Effector memory CD4-positive, alpha-beta T cell (primary cell): ENCODE data around the gene GTPBP2.

Experiments
- DNase-seq, 3 donors: peaks; one replicate each; pipeline ENCODE4 v3.0.0-alpha.2; 2020
- H3K27ac ChIP-seq: 2 replicates; pipeline ENCODE4 v1.7.0; 2013; ENCODE audit warnings: mild to moderate bottlenecking, low read length, moderate library complexity; ENCODE audit not compliant: insufficient read depth, poor library complexity, severe bottlenecking
- H3K27me3 ChIP-seq: replicated peaks from 2 replicates; pipeline ENCODE4 v1.7.0; 2013; ENCODE audit warnings: mild to moderate bottlenecking, low read length; ENCODE audit not compliant: insufficient read depth, control insufficient read depth, poor library complexity, severe bottlenecking
- H3K36me3 ChIP-seq: 2 replicates; pipeline ENCODE4 v1.7.0; 2013; ENCODE audit warnings: mild to moderate bottlenecking, low read length, moderate library complexity; ENCODE audit not compliant: control insufficient read depth, insufficient read depth
- H3K4me1 ChIP-seq: 2 replicates; pipeline ENCODE4 v1.7.0; 2013; ENCODE audit warnings: low read length, mild to moderate bottlenecking; ENCODE audit not compliant: control insufficient read depth, insufficient read depth, poor library complexity, severe bottlenecking
- H3K4me3 ChIP-seq: 2 replicates; pipeline ENCODE4 v1.7.0; 2013; ENCODE audit warnings: low read length, low read depth, mild to moderate bottlenecking; ENCODE audit not compliant: insufficient read depth, poor library complexity, severe bottlenecking
- H3K9me3 ChIP-seq: 2 replicates; pipeline ENCODE4 v1.7.0; 2013; ENCODE audit warnings: mild to moderate bottlenecking, low read length, moderate library complexity; ENCODE audit not compliant: control insufficient read depth

GTPBP2 gene

GRCh38 chr6:43623880-43624785 lies 4.9 kb downstream of the GTPBP2 start:
- DNase-seq, result no peak
- H3K4me3 ChIP-seq, result no peak overlapping the region
- H3K9me3 ChIP-seq, result no peaks in the 10 kb centered on the region
- H3K36me3 ChIP-seq, result peaks cover 54% of the 10 kb centered on the region
- no peak overlapping the region for H3K27ac ChIP-seq
- peaks cover 9% of the 10 kb centered on the region for H3K4me1 ChIP-seq
- no peaks in the 10 kb centered on the region for H3K27me3 ChIP-seq

- Histone ChIP-seq H3K36me3 (peaks cover 54% of the 10 kb centered on the region), H3K27ac (no peak overlapping the region), H3K9me3 (no peaks in the 10 kb centered on the region), H3K4me3 (no peak overlapping the region), H3K4me1 (peaks cover 4% of the 10 kb centered on the region), H3K27me3 (no peaks in the 10 kb centered on the region)
- DNase-seq, result no peak
These were observed 6.5 kb downstream of the GTPBP2 start for GRCh38 chr6:43622541-43622940.

GRCh38 chr6:43621836-43622180 lies 7.3 kb downstream of the GTPBP2 start:
- H3K27me3 ChIP-seq, result no peaks in the 10 kb centered on the region
- no peak for DNase-seq
- no peak overlapping the region for H3K4me3 ChIP-seq
- no peaks in the 10 kb centered on the region for H3K4me1 ChIP-seq
- peaks cover 54% of the 10 kb centered on the region for H3K36me3 ChIP-seq
- no peak overlapping the region for H3K27ac ChIP-seq
- no peaks in the 10 kb centered on the region for H3K9me3 ChIP-seq

GRCh38 chr6:43621078-43621835 lies 7.8 kb downstream of the GTPBP2 start:
- Histone ChIP-seq H3K27me3 (no peaks in the 10 kb centered on the region), H3K36me3 (peaks cover 54% of the 10 kb centered on the region), H3K4me3 (no peak overlapping the region), H3K9me3 (no peaks in the 10 kb centered on the region), H3K4me1 (no peaks in the 10 kb centered on the region), H3K27ac (no peak overlapping the region)
- no peak for DNase-seq

GRCh38 chr6:43616725-43617472 lies 12.2 kb downstream of the GTPBP2 start:
- Histone ChIP-seq H3K9me3 (no peaks in the 10 kb centered on the region), H3K36me3 (peaks cover 31% of the 10 kb centered on the region), H3K4me1 (no peaks in the 10 kb centered on the region), H3K27me3 (no peaks in the 10 kb centered on the region), H3K27ac (no peak overlapping the region), H3K4me3 (no peak overlapping the region)
- DNase-seq, result no peak

- no peaks in the 10 kb centered on the region for H3K4me1 ChIP-seq
- peaks cover 31% of the 10 kb centered on the region for H3K36me3 ChIP-seq
- H3K9me3 ChIP-seq, result no peaks in the 10 kb centered on the region
- H3K27ac ChIP-seq, result no peak overlapping the region
- no peak overlapping the region for H3K4me3 ChIP-seq
- no peak for DNase-seq
- H3K27me3 ChIP-seq, result no peaks in the 10 kb centered on the region
These were observed 14.7 kb downstream of the GTPBP2 start for GRCh38 chr6:43614396-43614730.

GRCh38 chr6:43613721-43614395 lies 15.2 kb downstream of the GTPBP2 start:
- no peaks in the 10 kb centered on the region for H3K9me3 ChIP-seq
- H3K27ac ChIP-seq, result no peak overlapping the region
- no peak overlapping the region for H3K4me3 ChIP-seq
- H3K27me3 ChIP-seq, result no peaks in the 10 kb centered on the region
- DNase-seq, result no peak
- no peaks in the 10 kb centered on the region for H3K4me1 ChIP-seq
- peaks cover 31% of the 10 kb centered on the region for H3K36me3 ChIP-seq

GRCh38 chr6:43610431-43610830 lies 18.6 kb downstream of the GTPBP2 start:
- H3K27ac ChIP-seq, result no peak overlapping the region
- H3K4me1 ChIP-seq, result no peaks in the 10 kb centered on the region
- H3K36me3 ChIP-seq, result peaks cover 31% of the 10 kb centered on the region
- no peaks in the 10 kb centered on the region for H3K9me3 ChIP-seq
- no peak overlapping the region for H3K4me3 ChIP-seq
- H3K27me3 ChIP-seq, result no peaks in the 10 kb centered on the region
- no peak for DNase-seq

- no peak for DNase-seq
- Histone ChIP-seq H3K4me3 (no peak overlapping the region), H3K36me3 (peaks cover 30% of the 10 kb centered on the region), H3K27me3 (no peaks in the 10 kb centered on the region), H3K9me3 (no peaks in the 10 kb centered on the region), H3K27ac (no peak overlapping the region), H3K4me1 (no peaks in the 10 kb centered on the region)
These were observed 19.7 kb downstream of the GTPBP2 start for GRCh38 chr6:43609402-43609801.
